ENCODE data around the gene THADA.
"Not testable (repeated sequence)": the region's sequence is repeated elsewhere in the genome, so short reads cannot be mapped to it uniquely, and the experiment has no call there.

THADA gene

DNA sequence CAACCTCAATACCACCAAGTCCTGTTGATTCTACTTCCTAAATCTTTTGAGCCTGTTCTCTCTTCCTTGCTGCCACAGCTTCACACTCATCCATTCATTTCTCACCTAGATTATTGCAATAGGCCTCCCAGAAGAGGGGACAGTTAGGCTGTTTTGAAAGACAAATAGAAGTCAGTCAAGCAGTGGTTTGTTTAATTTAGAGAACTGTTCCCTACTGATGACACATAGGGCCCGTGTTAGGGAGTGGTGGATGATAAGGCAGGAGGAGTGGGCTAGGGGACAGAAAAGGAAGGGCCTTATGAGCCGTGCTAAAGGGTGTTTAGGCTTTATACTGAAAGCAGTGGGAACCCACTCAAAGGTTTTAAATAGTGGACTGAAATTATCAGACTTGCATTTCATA lies 309.9 kb downstream of the THADA start:
- DNase-seq = no peak
- H3K36me3 ChIP-seq = peaks cover 44% of the 10 kb centered on the region
- no peaks in the 10 kb centered on the region for H3K27me3 ChIP-seq (ENCODE audit: insufficient read depth, low read depth, severe bottlenecking)

DNA sequence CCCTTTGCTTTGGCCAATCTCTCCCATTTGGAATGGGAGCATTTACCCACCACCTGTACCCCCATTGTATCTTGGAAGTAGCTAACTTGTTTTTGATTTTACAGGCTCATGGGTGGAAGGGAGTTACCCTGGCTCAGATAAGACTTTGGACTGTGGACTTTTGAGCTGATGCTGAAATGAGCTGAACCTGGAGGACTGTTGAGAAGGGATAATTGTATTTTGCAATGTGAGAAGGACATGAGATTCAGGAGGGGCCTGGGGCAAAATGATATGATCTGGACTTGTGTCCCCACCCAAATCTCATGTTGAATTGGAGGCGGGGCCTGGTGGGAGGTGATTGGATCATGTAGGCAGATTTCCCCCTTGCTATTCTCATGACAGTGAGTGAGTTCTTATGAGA lies 310.9 kb downstream of the THADA start:
- H3K4me3 ChIP-seq (ENCODE audit: low read depth, low read length) = no peak overlapping the region
- H3K27ac ChIP-seq = no peak overlapping the region
- peaks cover 14% of the 10 kb centered on the region for H3K9me3 ChIP-seq (ENCODE audit: severe bottlenecking)
- peaks cover 40% of the 10 kb centered on the region for H3K36me3 ChIP-seq
- TF ChIP-seq, protein P1, sequence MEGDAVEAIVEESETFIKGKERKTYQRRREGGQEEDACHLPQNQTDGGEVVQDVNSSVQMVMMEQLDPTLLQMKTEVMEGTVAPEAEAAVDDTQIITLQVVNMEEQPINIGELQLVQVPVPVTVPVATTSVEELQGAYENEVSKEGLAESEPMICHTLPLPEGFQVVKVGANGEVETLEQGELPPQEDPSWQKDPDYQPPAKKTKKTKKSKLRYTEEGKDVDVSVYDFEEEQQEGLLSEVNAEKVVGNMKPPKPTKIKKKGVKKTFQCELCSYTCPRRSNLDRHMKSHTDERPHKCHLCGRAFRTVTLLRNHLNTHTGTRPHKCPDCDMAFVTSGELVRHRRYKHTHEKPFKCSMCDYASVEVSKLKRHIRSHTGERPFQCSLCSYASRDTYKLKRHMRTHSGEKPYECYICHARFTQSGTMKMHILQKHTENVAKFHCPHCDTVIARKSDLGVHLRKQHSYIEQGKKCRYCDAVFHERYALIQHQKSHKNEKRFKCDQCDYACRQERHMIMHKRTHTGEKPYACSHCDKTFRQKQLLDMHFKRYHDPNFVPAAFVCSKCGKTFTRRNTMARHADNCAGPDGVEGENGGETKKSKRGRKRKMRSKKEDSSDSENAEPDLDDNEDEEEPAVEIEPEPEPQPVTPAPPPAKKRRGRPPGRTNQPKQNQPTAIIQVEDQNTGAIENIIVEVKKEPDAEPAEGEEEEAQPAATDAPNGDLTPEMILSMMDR (IDR thresholded peaks at IDR 0.05; ENCODE audit: low read depth, low read length) = no peak
- no peak for DNase-seq
- no peaks in the 10 kb centered on the region for H3K27me3 ChIP-seq (ENCODE audit: insufficient read depth, low read depth, severe bottlenecking)

More for the DNA sequence above, 309.9 kb downstream of the THADA start:
- Histone ChIP-seq H3K27ac (no peak overlapping the region), H3K4me3 (ENCODE audit: low read depth, low read length) (no peak overlapping the region), H3K9me3 (ENCODE audit: severe bottlenecking) (peaks cover 14% of the 10 kb centered on the region)
- TF ChIP-seq, protein P1 (IDR thresholded peaks at IDR 0.05; ENCODE audit: low read depth, low read length) = no peak

DNA sequence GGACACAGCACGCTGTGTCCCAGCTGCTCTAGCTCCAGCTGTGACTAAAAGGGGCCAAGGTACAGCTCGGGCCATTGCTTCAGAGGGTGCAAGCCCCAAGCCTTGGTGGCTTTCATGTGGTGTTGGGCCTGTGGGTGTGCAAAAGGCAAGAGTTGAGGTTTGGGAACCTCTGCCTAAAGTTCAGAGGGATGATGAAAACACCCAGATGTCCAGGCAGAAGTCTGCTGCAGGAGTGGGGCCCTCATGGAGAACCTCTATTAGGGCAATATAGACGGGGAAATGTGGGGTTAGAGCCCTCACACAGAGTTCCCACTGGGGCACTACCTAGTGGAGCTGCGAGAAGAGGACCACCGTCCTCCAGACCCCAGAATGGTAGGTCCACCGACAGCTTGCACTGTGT lies 311.5 kb downstream of the THADA start:
- not testable (repeated sequence) for DNase-seq; H3K4me3 ChIP-seq (ENCODE audit: low read depth, low read length); H3K27ac ChIP-seq; H3K27me3 ChIP-seq (ENCODE audit: insufficient read depth, low read depth, severe bottlenecking)
- Histone ChIP-seq H3K36me3 (peaks cover 40% of the 10 kb centered on the region), H3K9me3 (ENCODE audit: severe bottlenecking) (peaks cover 14% of the 10 kb centered on the region)

DNA sequence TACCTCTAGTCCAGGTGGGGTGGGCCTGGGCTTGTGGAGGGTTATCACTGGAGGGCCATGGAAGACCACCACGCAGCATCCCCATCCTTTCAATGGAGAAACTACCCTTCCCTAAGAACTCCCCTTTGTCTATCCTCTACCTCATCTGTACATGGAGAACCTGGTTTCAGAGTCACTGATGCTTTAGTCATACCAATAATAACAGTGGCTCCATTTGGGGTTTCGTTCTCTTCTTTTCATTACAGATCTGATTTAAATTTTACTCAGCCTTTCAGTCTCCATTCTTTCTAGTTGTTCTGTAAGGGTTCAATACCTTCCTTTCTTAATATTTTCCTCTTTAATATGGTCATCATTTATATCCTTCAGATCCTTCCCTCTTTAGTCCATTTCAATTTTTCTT lies 314.8 kb downstream of the THADA start:
- no peak overlapping the region for H3K4me3 ChIP-seq (ENCODE audit: low read depth, low read length)
- no peak overlapping the region for H3K27ac ChIP-seq
- peaks cover 23% of the 10 kb centered on the region for H3K36me3 ChIP-seq
- TF ChIP-seq, protein P1 (IDR thresholded peaks at IDR 0.05; ENCODE audit: low read depth, low read length) = no peak
- no peaks in the 10 kb centered on the region for H3K27me3 ChIP-seq (ENCODE audit: insufficient read depth, low read depth, severe bottlenecking)
- peaks cover 14% of the 10 kb centered on the region for H3K9me3 ChIP-seq (ENCODE audit: severe bottlenecking)
- DNase-seq = no peak

DNA sequence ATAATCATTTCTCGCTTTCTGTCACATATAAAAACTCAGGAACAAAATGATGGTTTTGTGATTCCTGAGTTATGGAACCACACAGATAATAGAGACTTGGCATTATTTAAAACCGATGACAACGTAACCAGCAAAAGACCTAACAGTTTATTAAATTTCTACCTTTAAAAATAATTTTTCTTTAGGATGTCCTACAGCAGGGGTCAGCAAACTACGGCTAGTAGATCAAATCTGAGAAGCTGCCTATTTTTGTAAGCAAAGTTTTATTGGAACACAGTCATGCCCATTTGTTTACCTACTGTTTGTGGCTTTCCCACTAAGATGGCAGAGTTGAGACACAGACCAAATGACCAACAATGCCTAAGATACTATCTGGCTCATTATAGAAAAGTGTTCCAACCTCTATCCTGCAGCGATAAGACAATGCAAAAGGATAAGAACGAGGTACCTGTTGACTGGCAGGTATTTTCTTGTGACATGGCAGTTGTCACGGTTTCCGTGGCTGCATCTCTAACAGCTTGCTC lies 316.5 kb downstream of the THADA start:
- peaks cover 8% of the 10 kb centered on the region for H3K9me3 ChIP-seq (ENCODE audit: severe bottlenecking)
- peaks cover 7% of the 10 kb centered on the region for H3K36me3 ChIP-seq
- DNase-seq = no peak
- TF ChIP-seq, protein P1 (IDR thresholded peaks at IDR 0.05; ENCODE audit: low read depth, low read length) = no peak
- no peaks in the 10 kb centered on the region for H3K27me3 ChIP-seq (ENCODE audit: insufficient read depth, low read depth, severe bottlenecking)
- no peak overlapping the region for H3K27ac ChIP-seq
- no peak overlapping the region for H3K4me3 ChIP-seq (ENCODE audit: low read depth, low read length)

DNA sequence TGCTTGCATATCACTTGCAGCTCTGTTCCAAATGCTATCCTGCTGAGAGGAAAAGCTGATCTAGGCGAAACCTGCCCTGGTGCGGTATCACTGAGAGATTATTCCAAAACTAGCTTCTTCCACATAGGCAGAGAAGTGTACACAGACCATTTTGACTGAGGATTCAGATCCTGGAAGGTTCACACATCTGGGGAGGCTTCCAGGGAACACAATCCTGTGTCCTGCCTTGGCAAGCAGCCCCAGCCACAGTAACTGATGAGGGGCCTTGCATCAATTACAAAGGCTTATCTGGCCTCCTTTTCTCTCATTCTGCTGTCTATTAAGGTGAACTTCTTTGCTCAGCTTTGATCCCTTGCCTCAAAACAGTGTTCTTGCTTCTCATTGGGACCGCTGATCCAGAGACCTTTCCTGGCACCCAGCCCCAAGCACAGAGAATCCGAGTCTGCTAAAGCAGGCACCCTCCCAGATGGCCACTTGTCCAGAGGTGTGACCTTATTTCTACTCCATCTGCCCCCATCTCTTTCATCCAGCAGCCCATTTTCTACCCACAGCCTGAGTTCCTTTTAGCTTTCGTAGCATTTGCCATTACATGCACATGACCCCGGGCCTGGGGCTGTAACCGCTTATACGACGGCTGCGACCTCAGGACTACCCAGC lies 317.1 kb downstream of the THADA start:
- H3K4me3 ChIP-seq (ENCODE audit: low read depth, low read length) = no peak overlapping the region
- no peaks in the 10 kb centered on the region for H3K27me3 ChIP-seq (ENCODE audit: insufficient read depth, low read depth, severe bottlenecking)
- H3K27ac ChIP-seq = no peak overlapping the region
- TF ChIP-seq, protein P1 (IDR thresholded peaks at IDR 0.05; ENCODE audit: low read depth, low read length) = no peak
- H3K36me3 ChIP-seq = peaks cover 4% of the 10 kb centered on the region
- H3K9me3 ChIP-seq (ENCODE audit: severe bottlenecking) = peaks cover under 1% of the 10 kb centered on the region
- DNase-seq = no peak

All from WERI-Rb-1 (cell line).